HTR-8/SVneo (cell line): ENCODE measurements around the gene JAG2.

ENCODE experiments used
- DNase-seq: peaks from one replicate; pipeline ENCODE4 v3.0.0; 2011; ENCODE audit warnings: low spot score, mixed read lengths; ENCODE audit not compliant: insufficient read length
- FAIRE-seq: peaks from 2 replicates; lab custom pipeline; 2011; peaks lifted over from hg19 to GRCh38; lab: Jason Lieb, UNC

JAG2 gene

DNA sequence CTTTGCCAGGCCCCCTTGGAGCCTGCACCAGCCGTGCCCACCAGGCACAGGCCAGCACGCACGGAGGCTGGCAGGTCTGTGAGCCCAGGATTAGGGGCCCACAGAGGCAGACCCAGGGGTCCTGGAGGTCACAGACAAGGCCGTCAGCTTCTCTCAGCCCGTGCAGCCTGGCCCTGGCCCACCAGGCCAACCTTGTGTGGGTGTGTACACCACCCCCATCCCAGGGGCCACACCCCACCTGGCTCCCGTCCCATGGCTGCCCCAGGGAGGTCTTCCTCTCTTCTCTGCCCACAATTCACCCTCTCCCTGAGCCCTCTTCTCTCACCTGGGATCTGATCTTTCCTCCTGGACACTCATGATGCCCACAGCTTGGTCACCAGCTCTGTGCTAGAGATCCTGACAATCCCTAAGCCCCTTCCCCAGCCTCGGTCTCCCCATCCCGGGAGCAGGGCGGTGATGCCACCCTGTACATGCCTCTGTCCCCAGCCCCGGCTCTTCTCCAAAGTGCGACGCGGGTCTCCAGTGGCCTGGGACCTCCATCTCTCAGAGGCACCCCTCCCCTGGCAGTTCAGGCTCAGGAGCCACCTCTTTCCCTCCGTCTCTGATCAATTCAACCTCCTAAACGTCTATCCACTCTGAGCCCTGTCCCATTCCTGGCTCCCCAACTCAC is 72.2 kb downstream of the JAG2 start:
- DNase-seq (no peak), FAIRE-seq (no peak)

DNA sequence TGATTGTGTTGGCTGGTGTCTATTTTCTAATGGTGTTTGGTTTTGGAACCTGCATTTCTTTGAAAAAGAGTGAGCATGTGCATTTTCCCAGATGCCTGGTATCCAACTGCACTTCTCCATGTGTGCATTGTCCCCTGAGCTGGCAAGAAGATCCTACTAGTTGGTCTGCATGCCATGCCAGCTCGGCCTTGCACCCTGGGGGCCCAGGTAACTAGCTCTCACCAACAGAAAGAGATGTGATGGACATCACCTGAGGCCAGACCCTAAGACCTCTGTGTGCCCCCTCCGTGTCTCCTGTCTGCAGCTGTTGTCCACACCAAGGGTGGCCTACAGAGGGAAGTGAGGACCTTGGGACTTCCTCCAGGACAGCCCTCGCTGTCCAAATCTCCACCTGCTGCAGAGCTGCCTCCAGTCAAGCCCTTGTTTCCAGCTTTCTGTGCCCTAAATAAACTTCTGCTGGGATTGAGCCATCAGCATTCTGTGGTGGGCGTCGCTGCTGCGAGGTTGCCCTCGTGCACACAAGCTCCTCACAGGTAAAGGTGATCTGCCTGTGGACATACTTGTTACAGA is 73.3 kb downstream of the JAG2 start:
- DNase-seq, result no peak
- FAIRE-seq, result peak; percentile 49

DNA sequence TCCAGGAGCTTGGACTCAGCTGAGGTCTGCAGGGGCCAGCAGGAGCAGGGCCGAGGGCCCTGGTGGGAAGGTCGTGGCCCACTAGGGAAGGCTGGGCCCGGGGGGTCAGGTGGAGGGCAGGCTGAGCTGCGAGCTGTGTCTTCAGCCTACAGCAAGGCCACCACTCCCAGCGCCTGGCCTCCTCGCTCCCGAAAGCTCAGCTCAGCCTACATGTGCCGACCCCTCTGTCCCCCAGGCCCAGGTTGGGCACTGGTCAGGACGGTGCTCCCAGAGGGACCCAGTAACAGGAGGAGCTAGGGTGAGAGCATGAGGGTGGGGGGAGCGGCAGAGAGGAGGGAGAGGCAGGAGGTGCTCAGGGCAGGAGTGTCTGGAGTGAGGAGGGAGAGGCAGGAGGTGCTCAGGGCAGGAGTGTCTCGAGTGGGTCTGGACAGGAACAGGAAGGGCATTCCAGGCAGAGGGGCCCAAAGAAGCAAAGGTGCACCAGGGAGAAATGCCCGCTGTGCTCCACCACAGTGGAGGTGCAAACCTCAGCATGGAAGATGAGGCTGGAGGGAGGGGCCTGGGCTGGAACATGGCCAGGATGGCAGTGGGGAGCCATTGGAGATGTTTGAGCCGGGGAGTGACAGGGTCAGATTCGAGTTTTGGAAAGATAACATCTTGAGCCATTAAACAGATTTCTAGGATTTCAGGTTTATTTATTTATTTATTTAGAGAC is 74.2 kb downstream of the JAG2 start:
- peak; percentile 38 for FAIRE-seq
- DNase-seq, result no peak

DNA sequence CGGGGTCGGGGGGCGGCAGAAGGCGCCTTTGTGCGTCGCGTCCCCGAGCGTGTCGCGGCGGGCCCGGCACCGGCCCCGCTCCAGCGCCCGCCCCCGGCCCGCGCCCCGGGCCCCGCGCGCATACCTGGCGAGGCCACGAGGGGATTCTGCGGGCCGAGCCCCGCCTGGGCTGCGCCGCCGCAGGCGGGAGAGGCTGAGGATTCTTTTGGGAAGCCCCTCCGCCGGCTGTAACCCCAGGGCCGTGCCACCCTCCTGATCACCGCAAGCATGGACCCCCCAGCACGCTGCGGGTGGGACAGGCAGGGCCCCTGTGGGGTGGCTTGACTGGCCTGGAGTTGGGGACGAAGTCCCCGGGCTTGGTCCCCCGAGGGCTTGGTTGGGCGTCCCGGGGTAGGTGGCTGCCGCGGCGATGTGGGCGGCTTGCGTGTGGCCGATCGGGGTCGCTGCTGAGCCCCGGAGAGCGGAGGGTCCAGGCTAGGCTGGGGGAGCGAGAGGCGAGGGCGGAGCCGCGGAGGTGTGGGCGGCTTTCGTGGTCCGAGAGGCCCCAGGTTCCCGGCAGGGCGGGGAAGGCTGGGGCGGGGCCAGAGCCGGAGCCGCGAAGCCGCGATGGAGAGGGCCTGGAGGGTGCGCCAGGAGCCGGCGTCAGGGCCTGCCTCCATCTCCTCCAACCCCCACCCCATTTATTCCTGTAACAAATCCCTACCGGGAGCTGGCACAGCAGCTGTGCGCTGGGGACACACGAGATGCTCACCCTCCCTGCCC is 75.0 kb downstream of the JAG2 start:
- peak; percentile 71 for FAIRE-seq
- peak; percentile 91 for DNase-seq

DNA sequence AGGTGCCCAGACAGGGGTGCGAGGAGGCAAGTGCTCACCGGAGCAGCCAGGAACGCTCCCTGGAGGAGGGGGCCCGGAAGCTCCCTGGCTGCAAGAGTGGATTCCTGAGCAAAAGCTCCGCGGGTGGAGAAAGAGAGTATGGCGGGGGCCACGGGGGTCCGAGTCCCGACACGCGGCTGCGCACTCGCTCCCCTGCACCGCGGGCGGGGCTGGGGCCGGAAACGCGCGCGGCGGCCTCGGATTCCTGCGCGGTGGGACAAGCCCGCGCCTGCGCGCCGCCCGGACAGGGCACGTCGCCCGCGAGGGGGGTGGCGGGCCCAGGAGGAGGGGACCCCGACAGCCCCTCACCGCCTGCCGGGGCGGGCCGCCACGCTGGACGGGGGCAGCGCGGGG is 75.5 kb downstream of the JAG2 start:
- peak; percentile 70 for FAIRE-seq
- DNase-seq, result peak; percentile 81

DNA sequence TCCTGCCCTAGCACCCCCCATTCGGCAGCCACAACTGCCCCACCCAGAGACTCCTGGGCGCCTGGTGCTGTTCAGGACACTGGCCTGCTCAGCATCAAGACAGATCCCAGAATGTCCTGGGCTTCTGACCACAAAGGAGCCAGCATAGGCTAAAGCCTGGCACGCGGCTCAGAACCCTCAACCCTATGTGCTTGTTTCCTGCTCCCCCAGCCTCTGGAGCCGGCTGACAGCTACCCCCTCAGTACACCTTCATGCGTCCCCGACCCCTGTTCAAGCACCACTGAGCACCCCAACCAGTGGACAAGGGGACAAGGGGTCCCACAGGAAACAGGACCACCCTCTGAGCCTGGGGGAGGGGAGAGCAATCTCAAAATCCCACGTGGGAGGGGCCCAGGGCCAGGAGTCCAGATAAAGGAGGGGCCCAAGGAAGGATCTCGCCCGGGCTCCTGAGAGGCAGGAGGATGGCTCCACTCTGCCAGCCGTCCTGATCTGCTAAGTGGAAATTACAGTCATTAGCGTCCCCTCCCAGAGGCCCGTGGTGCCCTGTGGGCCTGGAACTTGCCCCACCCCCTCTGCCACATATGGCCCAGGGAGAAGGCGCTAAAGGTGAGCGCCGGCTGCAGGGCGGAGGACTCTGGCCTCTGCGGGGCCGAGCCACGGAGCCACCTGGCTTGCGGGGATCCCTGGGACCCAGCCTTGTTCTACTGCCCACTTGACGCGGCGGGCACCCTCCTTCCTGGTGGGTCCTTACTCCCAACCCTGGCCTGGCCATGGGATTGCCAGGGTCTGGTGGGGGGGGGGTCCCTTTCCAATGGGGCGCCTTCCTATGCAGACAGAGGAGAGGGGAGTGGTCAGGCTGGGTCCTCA is 76.2 kb downstream of the JAG2 start:
- DNase-seq, result no peak
- FAIRE-seq, result no peak

DNA sequence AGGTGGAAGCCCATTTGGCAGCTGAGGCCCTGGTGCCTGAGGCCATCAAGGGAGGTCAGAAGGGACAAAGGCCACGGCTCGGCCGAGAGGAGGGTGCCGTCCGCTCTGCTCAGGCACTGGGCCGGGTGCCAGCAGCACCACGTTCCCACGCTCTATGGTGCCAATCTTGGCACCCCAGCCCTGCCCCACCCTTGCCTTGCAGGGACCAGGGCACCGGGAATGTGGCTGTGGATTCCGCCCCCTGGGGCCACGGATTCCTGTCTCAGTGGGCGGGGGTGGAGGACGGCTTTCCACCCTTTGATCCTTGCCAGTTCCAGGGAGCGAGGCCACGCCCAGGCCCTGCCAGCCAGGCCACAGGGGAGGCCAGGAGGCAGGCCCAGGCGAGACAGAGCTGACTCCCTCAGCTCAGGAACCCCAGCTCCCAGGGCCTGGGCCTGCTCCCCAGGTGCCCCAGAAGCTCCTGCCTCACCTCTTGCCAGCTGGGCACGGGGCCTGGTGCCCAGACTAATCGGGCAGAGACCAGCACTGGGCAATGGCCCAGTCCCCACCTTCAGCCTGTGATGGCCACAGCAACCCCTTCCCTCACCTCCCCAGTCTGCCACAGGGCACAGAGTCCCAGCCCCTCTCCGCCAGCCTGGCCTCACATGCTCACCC is 76.9 kb downstream of the JAG2 start:
- DNase-seq, result peak; percentile 75
- peak; percentile 96 for FAIRE-seq

DNA sequence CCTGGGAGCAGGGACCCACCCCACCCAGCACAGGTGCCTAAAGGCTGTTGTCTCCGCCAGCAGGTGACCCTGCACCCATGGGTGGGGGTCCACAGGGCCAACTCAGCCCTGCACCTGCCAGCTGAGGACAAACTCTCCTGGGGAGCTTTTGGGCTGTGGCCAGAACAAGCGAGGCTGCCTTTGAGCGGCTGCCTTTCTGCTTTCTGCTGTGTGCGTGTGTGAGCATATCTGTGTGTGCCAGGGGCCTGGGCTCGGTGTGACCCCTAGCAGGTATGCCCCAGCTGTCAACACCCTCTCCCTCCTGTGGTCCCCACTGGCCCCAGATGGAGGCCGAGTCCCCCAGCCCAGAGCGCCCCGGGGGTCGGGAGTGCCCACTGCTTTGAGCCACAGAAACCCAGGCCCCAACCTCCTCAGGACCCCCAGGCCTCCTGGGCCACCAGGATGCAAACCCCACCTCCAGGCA is 77.5 kb downstream of the JAG2 start:
- DNase-seq (no peak), FAIRE-seq (no peak)
